Suppressor macrophage (primary cell): ENCODE data around the gene VTI1A.

Experiments used
- DNase-seq, 4 experiments: peaks; one replicate each; pipeline ENCODE4 v3.0.0-alpha.2; 2020 to 2022

VTI1A gene

GRCh38 chr10:112763916-112764520 lies 317.0 kb downstream of the VTI1A start:
- DNase-seq: no peak

- no peak for DNase-seq
Observed at GRCh38 chr10:112765717-112766235, 318.8 kb downstream of the VTI1A start.

- DNase-seq: no peak
Observed at GRCh38 chr10:112766636-112767035, 319.6 kb downstream of the VTI1A start.

- no peak for DNase-seq
Observed at GRCh38 chr10:112767156-112767555, 320.1 kb downstream of the VTI1A start.

GRCh38 chr10:112768121-112768520 lies 321.1 kb downstream of the VTI1A start:
- no peak for DNase-seq

- DNase-seq: no peak
Observed at GRCh38 chr10:112769081-112769480, 322.1 kb downstream of the VTI1A start.

- no peak for DNase-seq
Observed at GRCh38 chr10:112769611-112770370, 322.8 kb downstream of the VTI1A start.

- DNase-seq: no peak
Observed at GRCh38 chr10:112771733-112772132, 324.7 kb downstream of the VTI1A start.

GRCh38 chr10:112773783-112774182 lies 326.8 kb downstream of the VTI1A start:
- DNase-seq: no peak

- DNase-seq: no peak
Observed at GRCh38 chr10:112774210-112774609, 327.2 kb downstream of the VTI1A start.

- DNase-seq: no peak
Observed at GRCh38 chr10:112774798-112775197, 327.8 kb downstream of the VTI1A start.

- DNase-seq: no peak
Observed at GRCh38 chr10:112775381-112775780, 328.4 kb downstream of the VTI1A start.

- DNase-seq: no peak
Observed at GRCh38 chr10:112775892-112776674, 329.1 kb downstream of the VTI1A start.

GRCh38 chr10:112778579-112778978 lies 331.6 kb downstream of the VTI1A start:
- no peak for DNase-seq

- DNase-seq: no peak
Observed at GRCh38 chr10:112779025-112779770, 332.2 kb downstream of the VTI1A start.

- no peak for DNase-seq
Observed at GRCh38 chr10:112782200-112782907, 335.3 kb downstream of the VTI1A start.

GRCh38 chr10:112783351-112784021 lies 336.5 kb downstream of the VTI1A start:
- DNase-seq: no peak

- DNase-seq: no peak
Observed at GRCh38 chr10:112784022-112784461, 337.0 kb downstream of the VTI1A start.

GRCh38 chr10:112785089-112785488 lies 338.1 kb downstream of the VTI1A start:
- DNase-seq: no peak

- no peak for DNase-seq
Observed at GRCh38 chr10:112789248-112789647, 342.2 kb downstream of the VTI1A start.

- no peak for DNase-seq
Observed at GRCh38 chr10:112790030-112790429, 343.0 kb downstream of the VTI1A start.
